IMR-90 (cell line): ENCODE data around the gene LCK. TPM values are rescaled to one million over a fixed set of nuclear protein-coding genes. Genes with fewer than 3 reads are reported as not detected.

ENCODE experiments used
- ATAC-seq: fragments of 200-7000 bp; cut with Tn5 transposase; 2 replicates; pipeline ENCODE4 v1.9.1; 2020; ENCODE audit warnings: low read depth, mild to moderate bottlenecking, moderate library complexity
- BruUV-seq: library from RNA; stranded (reverse); fragments of 400-500 nt; replicated peaks from 2 replicates; lab custom pipeline; 2021; lab: Mats Ljungman, UMichigan
- CTCF ChIA-PET: fragments of 300-600 bp; formaldehyde crosslinking; extraction: SDS; loops from one replicate; lab custom pipeline; 2021; ENCODE audit warnings: antibody characterized with exemption; lab: Yijun Ruan, JAX
- POLR2A ChIA-PET: fragments of 300-600 bp; sonication (Branson Sonifier 250); formaldehyde crosslinking; loops from one replicate; lab custom pipeline; 2022; ENCODE audit warnings: antibody characterized with exemption; ENCODE audit not compliant: unreplicated experiment; lab: Charles Lee
- DNase-seq: peaks from one replicate; pipeline ENCODE4 v3.0.0; 2013
- H2AFZ ChIP-seq: replicated peaks from 2 replicates; pipeline ENCODE3; 2013; ENCODE audit warnings: low read length, mild to moderate bottlenecking; ENCODE audit not compliant: poor library complexity
- H2AK5ac ChIP-seq: 2 replicates; pipeline ENCODE4 v1.6.1; 2013; ENCODE audit warnings: low read depth, low read length, inconsistent platforms
- H2AK9ac ChIP-seq: replicated peaks from 2 replicates; pipeline ENCODE3; 2013; ENCODE audit warnings: mild to moderate bottlenecking, low read depth, low read length, moderate library complexity; ENCODE audit not compliant: poor library complexity
- H2BK120ac ChIP-seq: 2 replicates; pipeline ENCODE4 v1.6.1; 2013; ENCODE audit warnings: low read depth, low read length, inconsistent platforms
- H2BK15ac ChIP-seq: 3 replicates; pipeline ENCODE4 v1.6.1; 2013; ENCODE audit warnings: low read depth, low read length, inconsistent platforms
- H2BK20ac ChIP-seq: 2 replicates; pipeline ENCODE4 v1.6.1; 2013; ENCODE audit warnings: low read depth, mild to moderate bottlenecking, inconsistent platforms, low read length, moderate library complexity
- H2BK5ac ChIP-seq: 2 replicates; pipeline ENCODE4 v1.6.1; 2013; ENCODE audit warnings: mild to moderate bottlenecking, low read depth, low read length, inconsistent platforms; ENCODE audit not compliant: poor library complexity, severe bottlenecking
- H3K14ac ChIP-seq: replicated peaks from 2 replicates; pipeline ENCODE4 v1.6.1; 2013; ENCODE audit warnings: low read depth, low read length, inconsistent platforms
- H3K18ac ChIP-seq: 2 replicates; pipeline ENCODE4 v1.6.1; 2013; ENCODE audit warnings: low read depth, low read length, control low read depth
- H3K23ac ChIP-seq: 2 replicates; pipeline ENCODE4 v1.6.1; 2013; ENCODE audit warnings: low read depth, low read length, inconsistent platforms
- H3K27ac ChIP-seq: 2 replicates; pipeline ENCODE4 v1.5.1; 2013; ENCODE audit warnings: mild to moderate bottlenecking, control low read depth, low read length; ENCODE audit not compliant: insufficient read depth
- H3K27me3 ChIP-seq: 2 replicates; pipeline ENCODE4 v1.6.1; 2013; ENCODE audit warnings: low read length; ENCODE audit not compliant: control insufficient read depth, insufficient read depth
- H3K36me3 ChIP-seq: 2 replicates; pipeline ENCODE4 v1.6.1; 2013; ENCODE audit warnings: low read length, mixed read lengths; ENCODE audit not compliant: control insufficient read depth, insufficient read depth
- H3K4ac ChIP-seq: 2 replicates; pipeline ENCODE4 v1.6.1; 2013; ENCODE audit warnings: low read depth, low read length, inconsistent platforms
- H3K4me1 ChIP-seq: 2 replicates; pipeline ENCODE4 v1.6.1; 2013; ENCODE audit warnings: low read length, mixed read lengths; ENCODE audit not compliant: control insufficient read depth, insufficient read depth
- H3K4me2 ChIP-seq: 2 replicates; pipeline ENCODE4 v1.6.1; 2013; ENCODE audit warnings: low read depth, mild to moderate bottlenecking, control low read depth, low read length, moderate library complexity
- H3K4me3 ChIP-seq: 2 replicates; pipeline ENCODE4 v1.5.1; 2013; ENCODE audit warnings: low read depth, mild to moderate bottlenecking, control low read depth, low read length, moderate library complexity; ENCODE audit not compliant: insufficient read depth
- H3K56ac ChIP-seq: 2 replicates; pipeline ENCODE4 v1.6.1; 2013; ENCODE audit warnings: low read length, inconsistent platforms; ENCODE audit not compliant: insufficient read depth; ENCODE audit errors: extremely low read depth
- H3K79me1 ChIP-seq, 2 experiments: 2 replicates each; pipeline ENCODE4 v1.6.1; 2013; ENCODE audit warnings: low read length in 2 of 2, inconsistent platforms in 1 of 2, low read depth in 1 of 2
- H3K9ac ChIP-seq: 2 replicates; pipeline ENCODE4 v1.6.1; 2013; ENCODE audit warnings: low read depth, low read length, control low read depth
- H3K9me1 ChIP-seq: 2 replicates; pipeline ENCODE4 v1.6.1; 2013; ENCODE audit warnings: low read length, inconsistent platforms; ENCODE audit not compliant: insufficient read depth
- H3K9me3 ChIP-seq: 2 replicates; pipeline ENCODE4 v1.6.1; 2013; ENCODE audit warnings: low read length; ENCODE audit not compliant: control insufficient read depth, insufficient read depth
- H4K20me1 ChIP-seq: 2 replicates; pipeline ENCODE4 v1.6.1; 2013; ENCODE audit warnings: low read length, inconsistent platforms; ENCODE audit not compliant: insufficient read depth
- H4K5ac ChIP-seq: 2 replicates; pipeline ENCODE4 v1.6.1; 2013; ENCODE audit warnings: mild to moderate bottlenecking, low read depth, low read length, control low read depth
- H4K8ac ChIP-seq, 2 experiments: 2 replicates each; pipeline ENCODE4 v1.6.1; 2013; ENCODE audit warnings: low read depth in 2 of 2, low read length in 2 of 2, control low read depth in 1 of 2, inconsistent platforms in 1 of 2
- H4K91ac ChIP-seq: 2 replicates; pipeline ENCODE4 v1.6.1; 2013; ENCODE audit warnings: low read depth, low read length, inconsistent platforms; ENCODE audit not compliant: insufficient read depth
- RCOR1 ChIP-seq: IDR thresholded peaks from 2 replicates; pipeline ENCODE4 v1.6.1; 2012; ENCODE audit warnings: mild to moderate bottlenecking, low read length, improper control_type of control experiment; ENCODE audit not compliant: insufficient replicate concordance
- WGBS, 2 experiments: methylation state at CpG; one replicate each; pipeline versions ENCODE4 v1.1.5 to v1.1.7; 2013; ENCODE audit warnings: missing lambda C conversion rate in 2 of 2; ENCODE audit not compliant: insufficient read length in 1 of 2; ENCODE audit errors: extremely low coverage in 2 of 2; 5-methylcytosine and 5-hydroxymethylcytosine counted together
- dilution Hi-C: fragments of 300-500 bp; cut with HindIII; formaldehyde crosslinking; loops from one replicate; pipeline ENCODE4 v1.14.3; 2018; ENCODE audit warnings: low sequenced_read_pairs; ENCODE audit not compliant: unreplicated experiment
- in situ Hi-C: fragments of 300-500 bp; cut with MboI; formaldehyde crosslinking; loops from 3 replicates; pipeline ENCODE4 v1.14.3; 2019; ENCODE audit warnings: low sequenced_read_pairs, inconsistent platforms, mixed read lengths
- intact Hi-C: fragments of 100-400 bp; cut with micrococcal nuclease; formaldehyde crosslinking; loops from 2 replicates; pipeline ENCODE4 v1.10.0; 2022
- polyA plus RNA-seq, 3 experiments: library from polyadenylated mRNA; depleted of rRNA; stranded (reverse); fragments of >200 nt; gene quantifications; 2 replicates each; pipeline ENCODE4 v1.2.3, GENCODE V29; 2012; ENCODE audit warnings: low replicate concordance in 1 of 3
- total RNA-seq: library from RNA; depleted of rRNA; stranded (reverse); fragments of >200 nt; gene quantifications from 2 replicates; pipeline ENCODE4 v1.2.3, GENCODE V29; 2012
- TF ChIP-seq, protein P1 (sequence below): fragments of 150-350 bp; IDR thresholded peaks from 2 replicates; pipeline ENCODE4 v1.6.1; 2017; ENCODE audit warnings: mild to moderate bottlenecking, antibody characterized with exemption, low read length, low read depth

LCK gene
- total and polyA plus RNA-seq, 2 of the 4 experiments (the other 2 are of a cell fraction) = not detected

DNA sequence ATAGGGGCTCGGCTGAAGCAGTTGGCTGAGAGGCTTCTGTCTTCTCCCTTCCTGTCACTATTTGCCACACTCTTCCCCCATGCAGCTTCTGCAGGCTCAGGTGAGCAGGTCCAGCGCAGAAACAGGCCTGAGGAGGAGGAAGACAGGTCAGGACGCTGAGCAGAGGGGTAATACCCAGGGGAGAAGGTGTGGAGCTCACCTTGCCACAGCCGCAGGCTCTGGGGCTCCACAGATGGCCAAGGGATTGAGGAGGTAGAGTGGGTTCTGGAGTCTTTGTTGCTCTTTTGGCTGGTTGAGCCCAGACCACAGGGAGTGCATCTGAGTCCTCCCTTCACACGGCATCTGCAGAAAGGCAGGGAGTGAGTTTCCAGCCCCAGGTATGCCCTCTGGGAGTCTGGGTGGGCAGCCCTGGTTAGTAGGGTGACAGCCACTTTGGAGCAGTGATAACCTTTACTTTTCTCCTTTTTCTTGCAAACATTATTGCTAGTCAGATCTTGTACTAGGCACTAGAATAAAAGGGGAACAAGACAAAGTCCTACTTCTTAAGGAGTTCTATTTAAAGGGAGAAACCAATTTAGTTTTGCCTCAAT is 19.1 kb upstream of the LCK start:
- Histone ChIP-seq H3K56ac (no peak overlapping the region), H3K9me3 (no peaks in the 10 kb centered on the region), H2BK5ac (no peak overlapping the region), H4K5ac (no peak overlapping the region), H4K91ac (no peak overlapping the region), H4K20me1 (0 out of 2 replicates have a peak, but pooled peaks cover 6% of the 10 kb centered on the region), H2BK20ac (no peak overlapping the region), H2AK5ac (no peak overlapping the region), H2BK120ac (no peak overlapping the region), H2AFZ (no peak overlapping the region), H3K79me1 (peaks cover 0 to 24% of the 10 kb centered on the region in 2 experiments; a peak in 2 of 4 replicates), H3K27ac (no peak overlapping the region), H2AK9ac (no peak overlapping the region), H3K18ac (no peak overlapping the region), H3K27me3 (no peaks in the 10 kb centered on the region), H3K9ac (no peak overlapping the region), H3K14ac (no peak overlapping the region), H3K36me3 (peaks cover 41% of the 10 kb centered on the region), H3K4me3 (no peak overlapping the region), H3K9me1 (peaks cover 15% of the 10 kb centered on the region), H3K23ac (no peak overlapping the region), H3K4me1 (peaks cover 12% of the 10 kb centered on the region), H2BK15ac (no peak overlapping the region), H3K4me2 (no peak overlapping the region), H4K8ac (no peak overlapping the region), H3K4ac (no peak overlapping the region)
- dilution Hi-C loops = no loop called here
- BruUV-seq = no TSS peak
- CTCF ChIA-PET = no interaction called here
- ATAC-seq (no peak), DNase-seq (no peak)
- in situ Hi-C loops = no loop called here
- POLR2A ChIA-PET = no interaction called here
- intact Hi-C loops = no loop called here
- TF ChIP-seq RCOR1 = no peak
- TF ChIP-seq, protein P1, sequence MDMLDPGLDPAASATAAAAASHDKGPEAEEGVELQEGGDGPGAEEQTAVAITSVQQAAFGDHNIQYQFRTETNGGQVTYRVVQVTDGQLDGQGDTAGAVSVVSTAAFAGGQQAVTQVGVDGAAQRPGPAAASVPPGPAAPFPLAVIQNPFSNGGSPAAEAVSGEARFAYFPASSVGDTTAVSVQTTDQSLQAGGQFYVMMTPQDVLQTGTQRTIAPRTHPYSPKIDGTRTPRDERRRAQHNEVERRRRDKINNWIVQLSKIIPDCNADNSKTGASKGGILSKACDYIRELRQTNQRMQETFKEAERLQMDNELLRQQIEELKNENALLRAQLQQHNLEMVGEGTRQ = no peak
- WGBS, 2 experiments = 100% methylated on average over 1 of the region's 5 CpGs; no CpG with 5 or more reads in 1 of the 2 experiments
